NK-92 (cell line): ENCODE data around the gene HOXC11.

Source experiments
- DNase-seq: peaks from one replicate; lab custom pipeline; 2025; ENCODE audit not compliant: unreplicated experiment; lab: John Stamatoyannopoulos, UW

HOXC11 gene

GRCh38 chr12:53941750-53942149, 31.2 kb upstream of the HOXC11 start:
- DNase-seq = no peak

- DNase-seq = no peak
These were observed 30.4 kb upstream of the HOXC11 start for GRCh38 chr12:53942467-53942997.

GRCh38 chr12:53944209-53944608, 28.7 kb upstream of the HOXC11 start:
- DNase-seq = no peak

GRCh38 chr12:53944907-53945847, 27.7 kb upstream of the HOXC11 start:
- DNase-seq = no peak

GRCh38 chr12:53947743-53948142, 25.2 kb upstream of the HOXC11 start:
- no peak for DNase-seq

GRCh38 chr12:53948650-53949593, 24.0 kb upstream of the HOXC11 start:
- DNase-seq = no peak

- no peak for DNase-seq
These were observed 23.1 kb upstream of the HOXC11 start for GRCh38 chr12:53949631-53950436.

GRCh38 chr12:53950437-53950773, 22.5 kb upstream of the HOXC11 start:
- DNase-seq = no peak

GRCh38 chr12:53950789-53951576, 21.9 kb upstream of the HOXC11 start:
- no peak for DNase-seq

- DNase-seq = no peak
These were observed 21.2 kb upstream of the HOXC11 start for GRCh38 chr12:53951577-53952334.

- DNase-seq = no peak
These were observed 20.6 kb upstream of the HOXC11 start for GRCh38 chr12:53952335-53952694.

- no peak for DNase-seq
These were observed 19.8 kb upstream of the HOXC11 start for GRCh38 chr12:53952871-53953734.

- DNase-seq = no peak
These were observed 18.9 kb upstream of the HOXC11 start for GRCh38 chr12:53953831-53954693.

GRCh38 chr12:53954694-53955035, 18.3 kb upstream of the HOXC11 start, which contains the start of gene HOXC12:
Gene HOXC12, plus strand, starts transcription at chr12:53954903. Its CDS starts 27 bp downstream, at chr12:53954930.
- no peak for DNase-seq

GRCh38 chr12:53955036-53955775, 17.7 kb upstream of the HOXC11 start:
- DNase-seq = no peak

GRCh38 chr12:53955776-53956250, 17.1 kb upstream of the HOXC11 start:
- DNase-seq = no peak
